Measurements from ENCODE around the gene PLS1.

DNA sequence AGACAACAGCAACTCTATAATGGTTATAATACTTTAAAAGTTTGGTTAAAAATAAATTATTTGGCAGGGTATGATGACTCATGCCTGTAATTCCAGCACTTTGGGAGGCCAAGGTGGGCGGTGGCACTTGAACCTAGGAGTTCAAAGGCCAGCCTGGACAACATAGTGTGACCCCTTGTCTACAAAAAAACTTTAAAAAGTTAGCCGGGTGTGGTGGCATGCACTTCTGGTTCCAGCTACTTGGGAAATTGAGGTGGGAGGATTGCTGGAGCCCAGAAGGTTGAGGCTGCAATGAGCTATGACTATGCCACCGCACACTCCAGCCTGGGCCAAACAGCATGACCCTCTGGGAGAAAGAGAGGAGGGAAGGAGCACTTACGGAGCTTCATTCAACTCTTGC, 119.9 kb downstream of the PLS1 start:
- TF ChIP-seq POLR2A (IDR thresholded peaks at IDR 0.05) (no peak), CTCF (IDR thresholded peaks at IDR 0.05) (no peak)
